ENCODE measurements around the gene PSME3.
A peak's percentile ranks its signal among the peaks of the same experiment; 100 is the strongest.

PSME3 gene

GRCh38 chr17:42792545-42792944 is 40.7 kb upstream of the PSME3 start:
- DNase-seq (ENCODE audit: low spot score): no peak
- no peak for TF ChIP-seq CTCF (IDR thresholded peaks at IDR 0.05)
- no peak overlapping the region for H3K4me3 ChIP-seq
- no peak overlapping the region for H3K27ac ChIP-seq

- Histone ChIP-seq H3K4me3 (no peak overlapping the region), H3K27ac (no peak overlapping the region)
- DNase-seq (ENCODE audit: low spot score): peak; percentile 38
- TF ChIP-seq CTCF (IDR thresholded peaks at IDR 0.05): no peak
Observed at GRCh38 chr17:42795061-42795460, 38.1 kb upstream of the PSME3 start.

GRCh38 chr17:42795465-42795864 is 37.7 kb upstream of the PSME3 start:
- no peak overlapping the region for H3K4me3 ChIP-seq
- H3K27ac ChIP-seq: no peak overlapping the region
- TF ChIP-seq CTCF (IDR thresholded peaks at IDR 0.05): no peak
- DNase-seq (ENCODE audit: low spot score): no peak

- TF ChIP-seq CTCF (IDR thresholded peaks at IDR 0.05): no peak
- no peak overlapping the region for H3K27ac ChIP-seq
- no peak overlapping the region for H3K4me3 ChIP-seq
- peak; percentile 17 for DNase-seq (ENCODE audit: low spot score)
Observed at GRCh38 chr17:42796066-42796758, 37.0 kb upstream of the PSME3 start.

GRCh38 chr17:42797067-42798007 is 35.9 kb upstream of the PSME3 start:
- no peak for TF ChIP-seq CTCF (IDR thresholded peaks at IDR 0.05)
- DNase-seq (ENCODE audit: low spot score): no peak
- Histone ChIP-seq H3K4me3 (peak overlapping the region; percentile 94), H3K27ac (no peak overlapping the region)

- Histone ChIP-seq H3K27ac (peak overlapping the region; percentile 25 to 80), H3K4me3 (peak overlapping the region; percentile 94)
- TF ChIP-seq CTCF (IDR thresholded peaks at IDR 0.05): no peak
- no peak for DNase-seq (ENCODE audit: low spot score)
Observed at GRCh38 chr17:42798011-42798382, 35.2 kb upstream of the PSME3 start.

Data from coronary artery (tissue), 2 donors.